Stimulated activated CD8-positive, alpha-beta memory T cell treated with anti-CD3 and anti-CD28 coated beads, Interleukin-15, amount 100 ng/mL, for 24 hours (primary cell): ENCODE results near the gene YBX2.
"Not testable (repeated sequence)": the region's sequence is repeated elsewhere in the genome, so short reads cannot be mapped to it uniquely, and the experiment has no call there.

Experiments
- DNase-seq: peaks from one replicate; pipeline ENCODE4 v3.0.0-alpha.2; 2020; ENCODE audit warnings: low read depth

The YBX2 gene

GRCh38 chr17:7294614-7295153 lies at the start of gene YBX2:
Gene YBX2 (minus strand): TSS chr17:7294639. CDS start chr17:7294500, 139 bp downstream.
- peak; percentile 44 for DNase-seq

GRCh38 chr17:7343250-7343649 lies 48.8 kb upstream of the YBX2 start:
- no peak for DNase-seq

GRCh38 chr17:7341842-7342241 lies 47.4 kb upstream of the YBX2 start:
- no peak for DNase-seq

GRCh38 chr17:7340179-7340578 lies 45.7 kb upstream of the YBX2 start:
- no peak for DNase-seq

GRCh38 chr17:7337600-7337999 lies 43.2 kb upstream of the YBX2 start:
- DNase-seq = not testable (repeated sequence)

GRCh38 chr17:7336240-7337175 lies 42.1 kb upstream of the YBX2 start, which contains the start of gene ACAP1:
Gene ACAP1 (plus strand): TSS chr17:7336529. CDS start chr17:7336735, 206 bp downstream.
- peak; percentile 64 for DNase-seq

- not testable (repeated sequence) for DNase-seq
Observed at GRCh38 chr17:7335765-7336164, 41.3 kb upstream of the YBX2 start.

- no peak for DNase-seq
Observed at GRCh38 chr17:7334938-7335538, 40.6 kb upstream of the YBX2 start.

GRCh38 chr17:7332600-7333069 lies 38.2 kb upstream of the YBX2 start:
- not testable (repeated sequence) for DNase-seq

GRCh38 chr17:7332111-7332510 lies 37.7 kb upstream of the YBX2 start:
- no peak for DNase-seq

GRCh38 chr17:7330638-7331015 lies 36.2 kb upstream of the YBX2 start:
- DNase-seq = no peak

- peak; percentile 58 for DNase-seq
Observed at GRCh38 chr17:7329997-7330637, 35.7 kb upstream of the YBX2 start.

GRCh38 chr17:7329374-7329996 lies 35.0 kb upstream of the YBX2 start:
- peak; percentile 87 for DNase-seq

- DNase-seq = no peak
Observed at GRCh38 chr17:7328840-7329373, 34.5 kb upstream of the YBX2 start, which contains the start of gene NEURL4. Gene NEURL4 (minus strand): TSS chr17:7329335. CDS start chr17:7329312, 23 bp downstream.

GRCh38 chr17:7328009-7328408 lies 33.6 kb upstream of the YBX2 start:
- DNase-seq = no peak

GRCh38 chr17:7327501-7327900 lies 33.1 kb upstream of the YBX2 start:
- DNase-seq = no peak

GRCh38 chr17:7327056-7327455 lies 32.6 kb upstream of the YBX2 start:
- DNase-seq = no peak

- no peak for DNase-seq
Observed at GRCh38 chr17:7326186-7326585, 31.7 kb upstream of the YBX2 start.

GRCh38 chr17:7325031-7325528 lies 30.6 kb upstream of the YBX2 start:
- no peak for DNase-seq

- no peak for DNase-seq
Observed at GRCh38 chr17:7324438-7324779, 30.0 kb upstream of the YBX2 start.

- peak; percentile 39 for DNase-seq
Observed at GRCh38 chr17:7323731-7324437, 29.4 kb upstream of the YBX2 start.
